SK-N-SH treated with all-trans-retinoic acid at 6 μM for 48 hours (cell line): ENCODE measurements around the gene CACNA1D.

Source experiments
- CREB5 ChIP-seq: fragments of 250-450 bp; sonication (Bioruptor Pico); IDR thresholded peaks from 2 replicates; pipeline ENCODE4 v1.5.1; 2020; ENCODE audit warnings: low read depth, mild to moderate bottlenecking, moderate library complexity
- PATZ1 ChIP-seq: fragments of 250-450 bp; sonication (Bioruptor Pico); IDR thresholded peaks from 2 replicates; pipeline ENCODE4 v1.8.0; 2020; ENCODE audit warnings: mild to moderate bottlenecking, moderate library complexity, borderline replicate concordance
- ZNF565 ChIP-seq: fragments of 450-650 bp; formaldehyde crosslinking; conservative IDR thresholded peaks from 2 replicates; pipeline ENCODE4 v1.5.0; 2020; ENCODE audit warnings: low read depth, mild to moderate bottlenecking, moderate library complexity

- TF ChIP-seq PATZ1 (no peak), ZNF565 (no peak), CREB5 (CRISPR knock-in tag) (no peak)
Observed at GRCh38 chr3:53682807-53683206, 188.4 kb downstream of the CACNA1D start.
